ENCODE results near the gene ZNF112. TPM values are rescaled to one million over a fixed set of nuclear protein-coding genes. Genes with fewer than 3 reads are reported as not detected.

ZNF112 gene
- total RNA-seq, 1 experiment from 2014 or later, result 3.3 TPM

GRCh38 chr19:44315883-44316282 lies 40.6 kb downstream of the ZNF112 start:
- Histone ChIP-seq H2AFZ (ENCODE audit: low read length) (no peak overlapping the region), H2BK20ac (ENCODE audit: low read depth, low read length, poor library complexity, severe bottlenecking) (no peak overlapping the region), H3K79me2 (ENCODE audit: insufficient read depth, low read length) (no peaks in the 10 kb centered on the region), H3K79me1 (ENCODE audit: insufficient read depth, low read depth, low read length, poor library complexity, severe bottlenecking) (no peaks in the 10 kb centered on the region), H3K4me1 (ENCODE audit: insufficient read depth, low read length) (no peaks in the 10 kb centered on the region), H3K14ac (ENCODE audit: insufficient read depth, low read length) (no peak overlapping the region), H2BK12ac (ENCODE audit: insufficient read length, low read depth, low read length) (no peak overlapping the region), H2BK15ac (ENCODE audit: low read depth, low read length) (no peak overlapping the region), H3K27ac (ENCODE audit: insufficient read length, low read depth, low read length) (no peak overlapping the region), H4K8ac (replicated peaks; ENCODE audit: insufficient read length, low read depth, low read length) (no peak overlapping the region), H3K9ac (ENCODE audit: extremely low read depth, insufficient read length, low read length) (no peak overlapping the region), H3K4me2 (ENCODE audit: insufficient read depth, insufficient read length, low read length) (no peak overlapping the region), H3K9me3 (ENCODE audit: control insufficient read depth, low read depth, low read length) (no peaks in the 10 kb centered on the region), H3T11ph (ENCODE audit: low read length) (no peak overlapping the region), H3K27me3 (ENCODE audit: insufficient read depth, low read length) (no peaks in the 10 kb centered on the region), H3K23me2 (ENCODE audit: insufficient read length, low read depth, low read length, poor library complexity, severe bottlenecking) (no peaks in the 10 kb centered on the region), H3K56ac (ENCODE audit: insufficient read length, low read depth, low read length) (no peak overlapping the region), H3K23ac (ENCODE audit: insufficient read length, low read depth, low read length) (no peak overlapping the region), H4K20me1 (ENCODE audit: control insufficient read depth, insufficient read depth, insufficient read length) (no peaks in the 10 kb centered on the region), H3K4ac (ENCODE audit: low read depth, low read length) (no peak overlapping the region), H2BK5ac (ENCODE audit: insufficient read length, low read length) (no peak overlapping the region), H2BK120ac (ENCODE audit: low read depth, low read length, poor library complexity, severe bottlenecking) (no peak overlapping the region), H3K18ac (ENCODE audit: insufficient read length, low read depth, low read length) (no peak overlapping the region), H4K91ac (ENCODE audit: insufficient read length, low read depth, low read length) (no peak overlapping the region), H2AK5ac (ENCODE audit: insufficient read length, low read length) (no peak overlapping the region), H4K5ac (ENCODE audit: insufficient read length, low read depth, low read length) (no peak overlapping the region)
- Mint-ChIP-seq H3K36me3 (ENCODE audit: insufficient read depth in 1 of 3, low read depth in 3 of 3) (peaks cover 3 to 13% (median 9%) of the 10 kb centered on the region in 3 experiments; a peak in 6 of 7 replicates), H3K27ac (no peak overlapping the region), H3K27me3 (ENCODE audit: low read depth) (no peaks in the 10 kb centered on the region), H3K4me1 (no peaks in the 10 kb centered on the region), H3K9me3 (peaks cover 74 to 80% of the 10 kb centered on the region in 2 experiments), H3K4me3 (no peak overlapping the region)
- TF ChIP-seq CTCF (conservative IDR thresholded peaks at IDR 0.05), result no peak
- no peak for DNase-seq
- no CpG with 5 or more reads among the region's 2 CpGs for WGBS (ENCODE audit: extremely low coverage, insufficient read length, low lambda C conversion rate)
